ENCODE results near the gene SCAF4. TPM values are rescaled to one million over a fixed set of nuclear protein-coding genes. Genes with fewer than 3 reads are reported as not detected.
"Not testable (repeated sequence)": the region's sequence is repeated elsewhere in the genome, so short reads cannot be mapped to it uniquely, and the experiment has no call there.

The SCAF4 gene
- total and polyA plus RNA-seq, 12 donors, result 5.6 to 22.3 (median 20.3) TPM

DNA sequence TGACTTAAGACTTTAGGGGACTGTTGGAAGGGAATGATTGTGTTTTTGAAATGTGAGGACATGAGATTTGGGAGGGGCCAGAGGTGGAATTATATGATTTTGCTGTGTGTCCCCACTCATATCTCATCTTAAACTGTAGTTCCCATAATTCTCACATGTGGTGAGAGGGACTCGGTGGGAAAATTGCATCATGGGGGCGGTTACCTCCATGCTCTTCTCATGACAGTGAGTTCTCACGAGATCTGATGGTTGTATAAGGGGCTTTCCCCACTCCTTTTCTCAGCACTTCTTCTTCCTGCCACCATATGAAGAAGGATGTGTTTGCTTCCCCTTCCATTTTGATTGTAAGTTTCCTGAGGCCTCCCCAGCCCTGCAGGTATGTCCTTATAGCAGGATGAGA is 35.0 kb upstream of the SCAF4 start:
- no peak for TF ChIP-seq CTCF (IDR thresholded peaks at IDR 0.05)
- no peak for DNase-seq
- Histone ChIP-seq H3K27ac (no peak overlapping the region), H3K9me3 (no peaks in the 10 kb centered on the region), H3K27me3 (no peaks in the 10 kb centered on the region), H3K4me1 (no peaks in the 10 kb centered on the region), H3K4me3 (no peak overlapping the region), H3K36me3 (no peaks in the 10 kb centered on the region)
- intact Hi-C loops (cut with DNase I), result no loop called here
- no peak for ATAC-seq
- 83 to 88% methylated on average over 3 of the region's 3 CpGs for WGBS, 2 donors

GRCh38 chr21:31765850-31766249 is 33.9 kb upstream of the SCAF4 start:
- H3K9me3 ChIP-seq; intact Hi-C loops (cut with DNase I): not testable (repeated sequence)

GRCh38 chr21:31760931-31761330 is 29.0 kb upstream of the SCAF4 start:
- no peak overlapping the region for H3K4me3 ChIP-seq
- TF ChIP-seq CTCF (IDR thresholded peaks at IDR 0.05), result no peak
- H3K4me1 ChIP-seq, result no peaks in the 10 kb centered on the region
- ATAC-seq (no peak), DNase-seq (no peak)
- no peaks in the 10 kb centered on the region for H3K9me3 ChIP-seq
- no peaks in the 10 kb centered on the region for H3K36me3 ChIP-seq
- intact Hi-C loops (cut with DNase I), result no loop called here
- no peak overlapping the region for H3K27ac ChIP-seq
- H3K27me3 ChIP-seq, result no peaks in the 10 kb centered on the region
- WGBS, 2 donors, result 82 to 88% methylated on average over 4 of the region's 4 CpGs

More at GRCh38 chr21:31765850-31766249, 33.9 kb upstream of the SCAF4 start:
- not testable (repeated sequence) for H3K36me3 ChIP-seq, DNase-seq, H3K4me3 ChIP-seq, H3K27me3 ChIP-seq, H3K27ac ChIP-seq, H3K4me1 ChIP-seq, ATAC-seq
- WGBS, 2 donors, result 83 to 91% methylated on average over 6 of the region's 6 CpGs

DNA sequence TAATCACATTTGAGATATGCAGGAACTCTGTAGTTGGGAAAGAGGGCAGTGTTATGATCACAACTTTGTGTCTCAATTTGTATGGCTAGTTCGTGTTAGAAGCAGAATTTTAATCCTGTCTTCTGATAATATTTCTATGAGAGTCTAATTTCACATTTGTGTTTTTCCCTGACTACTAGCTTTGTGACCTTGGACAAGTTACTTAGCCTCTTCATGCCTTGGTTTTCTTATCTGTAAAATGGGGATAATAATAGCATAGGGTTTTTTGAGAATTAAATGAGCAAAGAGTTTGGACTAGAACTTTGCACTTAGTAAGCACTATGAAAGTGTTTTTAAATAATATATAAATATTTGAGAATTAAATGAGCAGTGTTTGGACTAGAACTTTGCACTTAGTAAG is 24.9 kb upstream of the SCAF4 start:
- no peak for TF ChIP-seq CTCF (IDR thresholded peaks at IDR 0.05)
- intact Hi-C loops (cut with DNase I), result no loop called here
- H3K4me3 ChIP-seq, result no peak overlapping the region
- H3K27ac ChIP-seq, result no peak overlapping the region
- H3K4me1 ChIP-seq, result no peaks in the 10 kb centered on the region
- no peak for DNase-seq
- H3K27me3 ChIP-seq, result no peaks in the 10 kb centered on the region
- ATAC-seq, result no peak
- H3K9me3 ChIP-seq, result no peaks in the 10 kb centered on the region
- no peaks in the 10 kb centered on the region for H3K36me3 ChIP-seq
- 81 to 90% methylated on average over 1 of the region's 1 CpG for WGBS, 2 donors

- no peak for ATAC-seq
- no peak for TF ChIP-seq CTCF (IDR thresholded peaks at IDR 0.05)
- intact Hi-C loops (cut with DNase I), result no loop called here
- Histone ChIP-seq H3K27ac (no peak overlapping the region), H3K4me1 (no peaks in the 10 kb centered on the region), H3K4me3 (no peak overlapping the region), H3K9me3 (no peaks in the 10 kb centered on the region), H3K36me3 (no peaks in the 10 kb centered on the region), H3K27me3 (no peaks in the 10 kb centered on the region)
- DNase-seq, result no peak
- WGBS, 2 donors, result 88 to 92% methylated on average over 6 of the region's 6 CpGs
Observed at GRCh38 chr21:31755027-31755426, 23.1 kb upstream of the SCAF4 start.

All from heart right ventricle (tissue), 16 donors.